IMR-90 (cell line): Measurements from ENCODE around the gene PRKD3. TPM values are rescaled to one million over a fixed set of nuclear protein-coding genes. Genes with fewer than 3 reads are reported as not detected.

Source experiments
- ATAC-seq: fragments of 200-7000 bp; cut with Tn5 transposase; 2 replicates; pipeline ENCODE4 v1.9.1; 2020; ENCODE audit warnings: low read depth, mild to moderate bottlenecking, moderate library complexity
- BruUV-seq: library from RNA; stranded (reverse); fragments of 400-500 nt; replicated peaks from 2 replicates; lab custom pipeline; 2021; lab: Mats Ljungman, UMichigan
- CTCF ChIA-PET: fragments of 300-600 bp; formaldehyde crosslinking; extraction: SDS; loops from one replicate; lab custom pipeline; 2021; ENCODE audit warnings: antibody characterized with exemption; lab: Yijun Ruan, JAX
- POLR2A ChIA-PET: fragments of 300-600 bp; sonication (Branson Sonifier 250); formaldehyde crosslinking; loops from one replicate; lab custom pipeline; 2022; ENCODE audit warnings: antibody characterized with exemption; ENCODE audit not compliant: unreplicated experiment; lab: Charles Lee
- DNase-seq: peaks from one replicate; pipeline ENCODE4 v3.0.0; 2013
- H2AFZ ChIP-seq: replicated peaks from 2 replicates; pipeline ENCODE3; 2013; ENCODE audit warnings: low read length, mild to moderate bottlenecking; ENCODE audit not compliant: poor library complexity
- H2AK5ac ChIP-seq: 2 replicates; pipeline ENCODE4 v1.6.1; 2013; ENCODE audit warnings: low read depth, low read length, inconsistent platforms
- H2AK9ac ChIP-seq: replicated peaks from 2 replicates; pipeline ENCODE3; 2013; ENCODE audit warnings: mild to moderate bottlenecking, low read depth, low read length, moderate library complexity; ENCODE audit not compliant: poor library complexity
- H2BK120ac ChIP-seq: 2 replicates; pipeline ENCODE4 v1.6.1; 2013; ENCODE audit warnings: low read depth, low read length, inconsistent platforms
- H2BK15ac ChIP-seq: 3 replicates; pipeline ENCODE4 v1.6.1; 2013; ENCODE audit warnings: low read depth, low read length, inconsistent platforms
- H2BK20ac ChIP-seq: 2 replicates; pipeline ENCODE4 v1.6.1; 2013; ENCODE audit warnings: low read depth, mild to moderate bottlenecking, inconsistent platforms, low read length, moderate library complexity
- H2BK5ac ChIP-seq: 2 replicates; pipeline ENCODE4 v1.6.1; 2013; ENCODE audit warnings: mild to moderate bottlenecking, low read depth, low read length, inconsistent platforms; ENCODE audit not compliant: poor library complexity, severe bottlenecking
- H3K14ac ChIP-seq: replicated peaks from 2 replicates; pipeline ENCODE4 v1.6.1; 2013; ENCODE audit warnings: low read depth, low read length, inconsistent platforms
- H3K18ac ChIP-seq: 2 replicates; pipeline ENCODE4 v1.6.1; 2013; ENCODE audit warnings: low read depth, low read length, control low read depth
- H3K23ac ChIP-seq: 2 replicates; pipeline ENCODE4 v1.6.1; 2013; ENCODE audit warnings: low read depth, low read length, inconsistent platforms
- H3K27ac ChIP-seq: 2 replicates; pipeline ENCODE4 v1.5.1; 2013; ENCODE audit warnings: mild to moderate bottlenecking, control low read depth, low read length; ENCODE audit not compliant: insufficient read depth
- H3K27me3 ChIP-seq: 2 replicates; pipeline ENCODE4 v1.6.1; 2013; ENCODE audit warnings: low read length; ENCODE audit not compliant: control insufficient read depth, insufficient read depth
- H3K36me3 ChIP-seq: 2 replicates; pipeline ENCODE4 v1.6.1; 2013; ENCODE audit warnings: low read length, mixed read lengths; ENCODE audit not compliant: control insufficient read depth, insufficient read depth
- H3K4ac ChIP-seq: 2 replicates; pipeline ENCODE4 v1.6.1; 2013; ENCODE audit warnings: low read depth, low read length, inconsistent platforms
- H3K4me1 ChIP-seq: 2 replicates; pipeline ENCODE4 v1.6.1; 2013; ENCODE audit warnings: low read length, mixed read lengths; ENCODE audit not compliant: control insufficient read depth, insufficient read depth
- H3K4me2 ChIP-seq: 2 replicates; pipeline ENCODE4 v1.6.1; 2013; ENCODE audit warnings: low read depth, mild to moderate bottlenecking, control low read depth, low read length, moderate library complexity
- H3K4me3 ChIP-seq: 2 replicates; pipeline ENCODE4 v1.5.1; 2013; ENCODE audit warnings: low read depth, mild to moderate bottlenecking, control low read depth, low read length, moderate library complexity; ENCODE audit not compliant: insufficient read depth
- H3K56ac ChIP-seq: 2 replicates; pipeline ENCODE4 v1.6.1; 2013; ENCODE audit warnings: low read length, inconsistent platforms; ENCODE audit not compliant: insufficient read depth; ENCODE audit errors: extremely low read depth
- H3K79me1 ChIP-seq, 2 experiments: 2 replicates each; pipeline ENCODE4 v1.6.1; 2013; ENCODE audit warnings: low read length in 2 of 2, inconsistent platforms in 1 of 2, low read depth in 1 of 2
- H3K9ac ChIP-seq: 2 replicates; pipeline ENCODE4 v1.6.1; 2013; ENCODE audit warnings: low read depth, low read length, control low read depth
- H3K9me1 ChIP-seq: 2 replicates; pipeline ENCODE4 v1.6.1; 2013; ENCODE audit warnings: low read length, inconsistent platforms; ENCODE audit not compliant: insufficient read depth
- H3K9me3 ChIP-seq: 2 replicates; pipeline ENCODE4 v1.6.1; 2013; ENCODE audit warnings: low read length; ENCODE audit not compliant: control insufficient read depth, insufficient read depth
- H4K20me1 ChIP-seq: 2 replicates; pipeline ENCODE4 v1.6.1; 2013; ENCODE audit warnings: low read length, inconsistent platforms; ENCODE audit not compliant: insufficient read depth
- H4K5ac ChIP-seq: 2 replicates; pipeline ENCODE4 v1.6.1; 2013; ENCODE audit warnings: mild to moderate bottlenecking, low read depth, low read length, control low read depth
- H4K8ac ChIP-seq, 2 experiments: 2 replicates each; pipeline ENCODE4 v1.6.1; 2013; ENCODE audit warnings: low read depth in 2 of 2, low read length in 2 of 2, control low read depth in 1 of 2, inconsistent platforms in 1 of 2
- H4K91ac ChIP-seq: 2 replicates; pipeline ENCODE4 v1.6.1; 2013; ENCODE audit warnings: low read depth, low read length, inconsistent platforms; ENCODE audit not compliant: insufficient read depth
- BHLHE40 ChIP-seq: fragments of 150-350 bp; IDR thresholded peaks from 2 replicates; pipeline ENCODE4 v1.6.1; 2016; ENCODE audit warnings: mild to moderate bottlenecking, low read depth, low read length
- CHD1 ChIP-seq: IDR thresholded peaks from 2 replicates; pipeline ENCODE4 v1.6.1; 2012; ENCODE audit warnings: low read depth, low read length, improper control_type of control experiment
- FOS ChIP-seq: fragments of 150-350 bp; IDR thresholded peaks from 2 replicates; pipeline ENCODE4 v1.6.1; 2016; ENCODE audit warnings: low read depth, low read length
- MAZ ChIP-seq: IDR thresholded peaks from 2 replicates; pipeline ENCODE4 v1.6.1; 2012; ENCODE audit warnings: low read depth, mild to moderate bottlenecking, low read length, improper control_type of control experiment, moderate library complexity, borderline replicate concordance
- POLR2A ChIP-seq: IDR thresholded peaks from 2 replicates; pipeline ENCODE4 v1.6.1; 2012; ENCODE audit warnings: mild to moderate bottlenecking, low read depth, low read length
- RFX5 ChIP-seq: IDR thresholded peaks from 2 replicates; pipeline ENCODE4 v1.8.0; 2012; ENCODE audit warnings: low read depth, mild to moderate bottlenecking, low read length, moderate library complexity
- WGBS, 2 experiments: methylation state at CpG; one replicate each; pipeline versions ENCODE4 v1.1.5 to v1.1.7; 2013; ENCODE audit warnings: missing lambda C conversion rate in 2 of 2; ENCODE audit not compliant: insufficient read length in 1 of 2; ENCODE audit errors: extremely low coverage in 2 of 2; 5-methylcytosine and 5-hydroxymethylcytosine counted together
- dilution Hi-C: fragments of 300-500 bp; cut with HindIII; formaldehyde crosslinking; loops from one replicate; pipeline ENCODE4 v1.14.3; 2018; ENCODE audit warnings: low sequenced_read_pairs; ENCODE audit not compliant: unreplicated experiment
- in situ Hi-C: fragments of 300-500 bp; cut with MboI; formaldehyde crosslinking; loops from 3 replicates; pipeline ENCODE4 v1.14.3; 2019; ENCODE audit warnings: low sequenced_read_pairs, inconsistent platforms, mixed read lengths
- intact Hi-C: fragments of 100-400 bp; cut with micrococcal nuclease; formaldehyde crosslinking; loops from 2 replicates; pipeline ENCODE4 v1.10.0; 2022
- polyA plus RNA-seq, 3 experiments: library from polyadenylated mRNA; depleted of rRNA; stranded (reverse); fragments of >200 nt; gene quantifications; 2 replicates each; pipeline ENCODE4 v1.2.3, GENCODE V29; 2012; ENCODE audit warnings: low replicate concordance in 1 of 3
- total RNA-seq: library from RNA; depleted of rRNA; stranded (reverse); fragments of >200 nt; gene quantifications from 2 replicates; pipeline ENCODE4 v1.2.3, GENCODE V29; 2012
- TF ChIP-seq, protein P1 (sequence below): conservative IDR thresholded peaks from 2 replicates; pipeline ENCODE4 v1.5.1; 2012; ENCODE audit warnings: mild to moderate bottlenecking, low read depth, low read length, improper control_type of control experiment
- TF ChIP-seq, protein P2 (sequence below): fragments of 150-350 bp; IDR thresholded peaks from 2 replicates; pipeline ENCODE4 v1.6.1; 2017; ENCODE audit warnings: mild to moderate bottlenecking, antibody characterized with exemption, low read length, low read depth

The PRKD3 gene
- total and polyA plus RNA-seq, 2 of the 4 experiments (the other 2 are of a cell fraction) = 15.8 to 46.4 TPM

DNA sequence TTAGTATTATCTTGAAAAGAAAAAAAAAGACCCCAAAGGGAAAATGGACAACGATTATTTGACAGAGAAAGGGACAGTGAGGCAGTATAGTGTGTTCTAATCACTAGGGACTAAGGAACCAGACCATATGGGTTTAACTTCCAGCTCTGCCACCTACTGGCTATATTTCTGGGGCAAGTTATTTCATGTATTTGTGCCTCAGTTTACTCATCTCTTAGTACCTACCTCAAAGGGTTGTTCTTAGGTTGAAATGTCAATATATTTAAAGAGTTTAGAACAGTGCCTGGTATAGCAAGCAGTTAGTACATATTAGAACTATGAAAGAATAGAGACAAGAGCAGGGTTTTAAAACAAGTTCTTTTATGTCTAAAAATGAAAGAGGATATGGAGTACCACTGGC is 42.7 kb downstream of the PRKD3 start:
- Histone ChIP-seq H3K9ac (no peak overlapping the region), H4K91ac (no peak overlapping the region), H3K79me1 (peaks cover 8 to 13% of the 10 kb centered on the region in 2 experiments; a peak in 2 of 4 replicates), H2AFZ (no peak overlapping the region), H2BK15ac (no peak overlapping the region), H4K5ac (no peak overlapping the region), H3K27me3 (no peaks in the 10 kb centered on the region), H2AK5ac (no peak overlapping the region), H3K4me3 (no peak overlapping the region), H3K9me3 (no peaks in the 10 kb centered on the region), H3K4ac (no peak overlapping the region), H3K9me1 (no peaks in the 10 kb centered on the region), H4K8ac (no peak overlapping the region), H4K20me1 (no peaks in the 10 kb centered on the region), H3K27ac (no peak overlapping the region), H3K36me3 (peaks cover 10% of the 10 kb centered on the region), H3K14ac (no peak overlapping the region), H3K56ac (no peak overlapping the region), H3K4me2 (no peak overlapping the region), H3K4me1 (peaks cover 6% of the 10 kb centered on the region), H2AK9ac (no peak overlapping the region), H3K23ac (no peak overlapping the region), H2BK5ac (no peak overlapping the region), H3K18ac (no peak overlapping the region), H2BK20ac (no peak overlapping the region), H2BK120ac (no peak overlapping the region)
- no CpG with 5 or more reads among the region's 1 CpG for WGBS, 2 experiments
- CTCF ChIA-PET = no interaction called here
- BruUV-seq = no TSS peak
- in situ Hi-C loops = no loop called here
- DNase-seq (no peak), ATAC-seq (no peak)
- intact Hi-C loops = no loop called here
- POLR2A ChIA-PET = no interaction called here
- dilution Hi-C loops = no loop called here
- TF ChIP-seq, protein P1, sequence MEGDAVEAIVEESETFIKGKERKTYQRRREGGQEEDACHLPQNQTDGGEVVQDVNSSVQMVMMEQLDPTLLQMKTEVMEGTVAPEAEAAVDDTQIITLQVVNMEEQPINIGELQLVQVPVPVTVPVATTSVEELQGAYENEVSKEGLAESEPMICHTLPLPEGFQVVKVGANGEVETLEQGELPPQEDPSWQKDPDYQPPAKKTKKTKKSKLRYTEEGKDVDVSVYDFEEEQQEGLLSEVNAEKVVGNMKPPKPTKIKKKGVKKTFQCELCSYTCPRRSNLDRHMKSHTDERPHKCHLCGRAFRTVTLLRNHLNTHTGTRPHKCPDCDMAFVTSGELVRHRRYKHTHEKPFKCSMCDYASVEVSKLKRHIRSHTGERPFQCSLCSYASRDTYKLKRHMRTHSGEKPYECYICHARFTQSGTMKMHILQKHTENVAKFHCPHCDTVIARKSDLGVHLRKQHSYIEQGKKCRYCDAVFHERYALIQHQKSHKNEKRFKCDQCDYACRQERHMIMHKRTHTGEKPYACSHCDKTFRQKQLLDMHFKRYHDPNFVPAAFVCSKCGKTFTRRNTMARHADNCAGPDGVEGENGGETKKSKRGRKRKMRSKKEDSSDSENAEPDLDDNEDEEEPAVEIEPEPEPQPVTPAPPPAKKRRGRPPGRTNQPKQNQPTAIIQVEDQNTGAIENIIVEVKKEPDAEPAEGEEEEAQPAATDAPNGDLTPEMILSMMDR = no peak
- TF ChIP-seq FOS = no peak
- no peak for TF ChIP-seq MAZ
- no peak for TF ChIP-seq BHLHE40
- TF ChIP-seq POLR2A = no peak
- no peak for TF ChIP-seq CHD1
- TF ChIP-seq, protein P2, sequence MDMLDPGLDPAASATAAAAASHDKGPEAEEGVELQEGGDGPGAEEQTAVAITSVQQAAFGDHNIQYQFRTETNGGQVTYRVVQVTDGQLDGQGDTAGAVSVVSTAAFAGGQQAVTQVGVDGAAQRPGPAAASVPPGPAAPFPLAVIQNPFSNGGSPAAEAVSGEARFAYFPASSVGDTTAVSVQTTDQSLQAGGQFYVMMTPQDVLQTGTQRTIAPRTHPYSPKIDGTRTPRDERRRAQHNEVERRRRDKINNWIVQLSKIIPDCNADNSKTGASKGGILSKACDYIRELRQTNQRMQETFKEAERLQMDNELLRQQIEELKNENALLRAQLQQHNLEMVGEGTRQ = no peak
- TF ChIP-seq RFX5 = no peak
